H9 (cell line): ENCODE measurements around the gene TANK. TPM values are rescaled to one million over a fixed set of nuclear protein-coding genes. Genes with fewer than 3 reads are reported as not detected.

Experiments
- DNase-seq: peaks from one replicate; pipeline ENCODE4 v3.0.0-alpha.2; 2017
- H2AFZ ChIP-seq: one replicate; pipeline ENCODE4 v1.6.1; 2013; ENCODE audit warnings: mild to moderate bottlenecking, low read length, control low read depth, moderate library complexity
- H2AK5ac ChIP-seq: 2 replicates; pipeline ENCODE4 v1.6.1; 2013; ENCODE audit warnings: low read length, control low read depth, mixed read lengths; ENCODE audit not compliant: insufficient read length
- H2BK120ac ChIP-seq: one replicate; pipeline ENCODE4 v1.6.1; 2013; ENCODE audit warnings: low read depth, mild to moderate bottlenecking, low read length, control low read depth, inconsistent platforms; ENCODE audit not compliant: poor library complexity, severe bottlenecking
- H2BK12ac ChIP-seq: 2 replicates; pipeline ENCODE4 v1.6.1; 2013; ENCODE audit warnings: low read length, control low read depth, mixed read lengths, low read depth; ENCODE audit not compliant: insufficient read length
- H2BK15ac ChIP-seq: 2 replicates; pipeline ENCODE4 v1.6.1; 2013; ENCODE audit warnings: low read depth, low read length, control low read depth
- H2BK20ac ChIP-seq: one replicate; pipeline ENCODE4 v1.6.1; 2013; ENCODE audit warnings: low read depth, mild to moderate bottlenecking, low read length, control low read depth, inconsistent platforms; ENCODE audit not compliant: poor library complexity, severe bottlenecking
- H2BK5ac ChIP-seq: 2 replicates; pipeline ENCODE4 v1.6.1; 2013; ENCODE audit warnings: low read length, control low read depth, mixed read lengths; ENCODE audit not compliant: insufficient read length
- H3K14ac ChIP-seq: 2 replicates; pipeline ENCODE4 v1.6.1; 2013; ENCODE audit warnings: low read length, control low read depth; ENCODE audit not compliant: insufficient read depth
- H3K18ac ChIP-seq: 2 replicates; pipeline ENCODE4 v1.6.1; 2013; ENCODE audit warnings: low read depth, mild to moderate bottlenecking, mixed read lengths, low read length, control low read depth; ENCODE audit not compliant: insufficient read length
- H3K23ac ChIP-seq: 2 replicates; pipeline ENCODE4 v1.6.1; 2013; ENCODE audit warnings: low read length, control low read depth, mixed read lengths, low read depth; ENCODE audit not compliant: insufficient read length
- H3K23me2 ChIP-seq: 2 replicates; pipeline ENCODE4 v1.6.1; 2013; ENCODE audit warnings: low read depth, mild to moderate bottlenecking, mixed read lengths, low read length, control low read depth; ENCODE audit not compliant: insufficient read length, poor library complexity, severe bottlenecking
- H3K27ac ChIP-seq: 2 replicates; pipeline ENCODE4 v1.5.1; 2013; ENCODE audit warnings: low read length, control low read depth, mixed read lengths, low read depth; ENCODE audit not compliant: insufficient read length
- H3K27me3 ChIP-seq: 2 replicates; pipeline ENCODE4 v1.6.1; 2013; ENCODE audit warnings: low read length, control low read depth, inconsistent platforms; ENCODE audit not compliant: insufficient read depth
- H3K4ac ChIP-seq: 2 replicates; pipeline ENCODE4 v1.6.1; 2013; ENCODE audit warnings: low read depth, mild to moderate bottlenecking, control low read depth, inconsistent platforms, low read length, moderate library complexity
- H3K4me1 ChIP-seq: 2 replicates; pipeline ENCODE4 v1.6.1; 2013; ENCODE audit warnings: low read length, control low read depth, inconsistent platforms; ENCODE audit not compliant: insufficient read depth
- H3K4me2 ChIP-seq: 2 replicates; pipeline ENCODE4 v1.6.1; 2013; ENCODE audit warnings: low read length, control low read depth, mixed read lengths; ENCODE audit not compliant: insufficient read length, insufficient read depth
- H3K56ac ChIP-seq: 2 replicates; pipeline ENCODE4 v1.6.1; 2013; ENCODE audit warnings: low read depth, mild to moderate bottlenecking, mixed read lengths, low read length, control low read depth; ENCODE audit not compliant: insufficient read length
- H3K79me1 ChIP-seq: 2 replicates; pipeline ENCODE4 v1.6.1; 2013; ENCODE audit warnings: low read depth, mild to moderate bottlenecking, moderate library complexity, low read length, control low read depth, inconsistent platforms; ENCODE audit not compliant: insufficient read depth, poor library complexity, severe bottlenecking
- H3K79me2 ChIP-seq: 2 replicates; pipeline ENCODE4 v1.6.1; 2013; ENCODE audit warnings: low read length, control low read depth, inconsistent platforms; ENCODE audit not compliant: insufficient read depth
- H3K9ac ChIP-seq: 2 replicates; pipeline ENCODE4 v1.6.1; 2013; ENCODE audit warnings: low read length, control low read depth, mixed read lengths; ENCODE audit not compliant: insufficient read length; ENCODE audit errors: extremely low read depth
- H3K9me3 ChIP-seq: one replicate; pipeline ENCODE4 v1.6.1; 2013; ENCODE audit warnings: low read depth, low read length, inconsistent platforms; ENCODE audit not compliant: control insufficient read depth
- H3T11ph ChIP-seq: one replicate; pipeline ENCODE4 v1.6.1; 2013; ENCODE audit warnings: mild to moderate bottlenecking, low read length, control low read depth, inconsistent platforms
- H4K20me1 ChIP-seq: one replicate; pipeline ENCODE4 v1.6.1; 2013; ENCODE audit not compliant: control insufficient read depth, insufficient read length, insufficient read depth
- H4K5ac ChIP-seq: 2 replicates; pipeline ENCODE4 v1.6.1; 2013; ENCODE audit warnings: low read depth, mild to moderate bottlenecking, mixed read lengths, low read length, control low read depth; ENCODE audit not compliant: insufficient read length
- H4K8ac ChIP-seq: replicated peaks from 2 replicates; pipeline ENCODE4 v1.6.1; 2013; ENCODE audit warnings: low read length, control low read depth, mixed read lengths, low read depth; ENCODE audit not compliant: insufficient read length
- H4K91ac ChIP-seq: 2 replicates; pipeline ENCODE4 v1.6.1; 2013; ENCODE audit warnings: low read depth, mild to moderate bottlenecking, moderate library complexity, mixed read lengths, low read length, control low read depth; ENCODE audit not compliant: insufficient read length
- H3K27ac Mint-ChIP-seq, 3 experiments: 2 replicates in 2 of 3; 3 replicates in 1 of 3; pipeline ENCODE4 v1.8.0; 2020 to 2021; ENCODE audit warnings: mixed read lengths in 3 of 3, mild to moderate bottlenecking in 1 of 3, moderate library complexity in 1 of 3
- H3K27me3 Mint-ChIP-seq: 2 replicates; pipeline ENCODE4 v1.8.0; 2021; ENCODE audit warnings: low read depth, mild to moderate bottlenecking, moderate library complexity, mixed read lengths
- H3K36me3 Mint-ChIP-seq, 3 experiments: 2 replicates in 2 of 3; 3 replicates in 1 of 3; pipeline ENCODE4 v1.8.0; 2020 to 2021; ENCODE audit warnings: low read depth in 3 of 3, mixed read lengths in 3 of 3; ENCODE audit not compliant: insufficient read depth in 1 of 3
- H3K4me1 Mint-ChIP-seq, 2 experiments: 2 replicates each; pipeline ENCODE4 v1.8.0; 2020; ENCODE audit warnings: mixed read lengths in 2 of 2
- H3K4me3 Mint-ChIP-seq, 2 experiments: 2 replicates in 1 of 2; 3 replicates in 1 of 2; pipeline ENCODE4 v1.8.0; 2020 to 2021; ENCODE audit warnings: mild to moderate bottlenecking in 2 of 2, mixed read lengths in 2 of 2, moderate library complexity in 1 of 2
- H3K9me3 Mint-ChIP-seq, 2 experiments: 2 replicates in 1 of 2; 3 replicates in 1 of 2; pipeline ENCODE4 v1.8.0; 2020; ENCODE audit warnings: mild to moderate bottlenecking in 2 of 2, mixed read lengths in 2 of 2, moderate library complexity in 1 of 2
- total RNA-seq: library from RNA; stranded (reverse); gene quantifications from 2 replicates; pipeline ENCODE4 v1.2.1, GENCODE V29; 2021
- TF ChIP-seq, protein P1 (sequence below): fragments of 200-600 bp; sonication (generic); conservative IDR thresholded peaks from 3 replicates; pipeline ENCODE4 v1.8.0; 2021; ENCODE audit warnings: antibody characterized with exemption, mild to moderate bottlenecking

Gene TANK
- total RNA-seq, 1 experiment from 2014 or later, result 23.9 TPM

DNA sequence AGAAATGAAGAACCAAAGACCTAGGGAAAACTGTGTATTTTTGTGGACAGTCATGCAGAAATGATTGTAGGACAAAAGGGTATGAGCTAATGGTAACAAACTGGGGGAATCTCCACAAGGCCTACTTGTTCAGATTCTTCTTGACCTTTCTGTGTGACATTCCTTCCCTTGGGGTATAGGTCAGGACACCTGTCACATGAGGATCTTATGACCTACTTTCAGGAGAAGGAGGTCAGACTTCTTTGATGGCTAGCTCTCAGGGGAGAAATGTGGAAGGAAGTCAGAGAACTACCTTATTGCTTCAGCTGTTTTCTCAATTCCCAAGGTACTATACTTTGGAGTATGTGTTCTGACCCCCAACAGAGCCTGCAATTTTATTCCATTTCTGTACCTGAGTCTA lies 40.7 kb upstream of the TANK start:
- Histone ChIP-seq H3K18ac (no peak overlapping the region), H2AFZ (no peak overlapping the region), H2BK20ac (no peak overlapping the region), H3K27me3 (no peaks in the 10 kb centered on the region), H3T11ph (no peak overlapping the region), H3K27ac (no peak overlapping the region), H2BK15ac (no peak overlapping the region), H3K23me2 (no peaks in the 10 kb centered on the region), H4K8ac (no peak overlapping the region), H3K79me2 (no peaks in the 10 kb centered on the region), H4K5ac (no peak overlapping the region), H4K20me1 (no peaks in the 10 kb centered on the region), H3K9me3 (no peaks in the 10 kb centered on the region), H3K56ac (no peak overlapping the region), H3K4me1 (peaks cover 4% of the 10 kb centered on the region), H4K91ac (no peak overlapping the region), H3K79me1 (no peaks in the 10 kb centered on the region), H3K9ac (no peak overlapping the region), H2AK5ac (no peak overlapping the region), H3K23ac (no peak overlapping the region), H3K4ac (no peak overlapping the region), H3K4me2 (no peak overlapping the region), H3K14ac (no peak overlapping the region), H2BK120ac (no peak overlapping the region), H2BK5ac (no peak overlapping the region), H2BK12ac (no peak overlapping the region)
- no peaks in the 10 kb centered on the region for H3K27me3 Mint-ChIP-seq
- TF ChIP-seq, protein P1, sequence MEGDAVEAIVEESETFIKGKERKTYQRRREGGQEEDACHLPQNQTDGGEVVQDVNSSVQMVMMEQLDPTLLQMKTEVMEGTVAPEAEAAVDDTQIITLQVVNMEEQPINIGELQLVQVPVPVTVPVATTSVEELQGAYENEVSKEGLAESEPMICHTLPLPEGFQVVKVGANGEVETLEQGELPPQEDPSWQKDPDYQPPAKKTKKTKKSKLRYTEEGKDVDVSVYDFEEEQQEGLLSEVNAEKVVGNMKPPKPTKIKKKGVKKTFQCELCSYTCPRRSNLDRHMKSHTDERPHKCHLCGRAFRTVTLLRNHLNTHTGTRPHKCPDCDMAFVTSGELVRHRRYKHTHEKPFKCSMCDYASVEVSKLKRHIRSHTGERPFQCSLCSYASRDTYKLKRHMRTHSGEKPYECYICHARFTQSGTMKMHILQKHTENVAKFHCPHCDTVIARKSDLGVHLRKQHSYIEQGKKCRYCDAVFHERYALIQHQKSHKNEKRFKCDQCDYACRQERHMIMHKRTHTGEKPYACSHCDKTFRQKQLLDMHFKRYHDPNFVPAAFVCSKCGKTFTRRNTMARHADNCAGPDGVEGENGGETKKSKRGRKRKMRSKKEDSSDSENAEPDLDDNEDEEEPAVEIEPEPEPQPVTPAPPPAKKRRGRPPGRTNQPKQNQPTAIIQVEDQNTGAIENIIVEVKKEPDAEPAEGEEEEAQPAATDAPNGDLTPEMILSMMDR, result no peak
- H3K27ac Mint-ChIP-seq, result no peak overlapping the region
- H3K4me3 Mint-ChIP-seq, result no peak overlapping the region
- H3K36me3 Mint-ChIP-seq, result no peaks in the 10 kb centered on the region
- no peaks in the 10 kb centered on the region for H3K9me3 Mint-ChIP-seq
- H3K4me1 Mint-ChIP-seq, result peaks cover 24 to 25% of the 10 kb centered on the region in 2 experiments
- DNase-seq, result no peak
